Liver (tissue), 9 donors: ENCODE results near the gene LNX2. TPM values are rescaled to one million over a fixed set of nuclear protein-coding genes. Genes with fewer than 3 reads are reported as not detected.

Source experiments
- DNase-seq: peaks from one replicate; pipeline ENCODE4 v3.0.0-alpha.2; 2017; ENCODE audit warnings: low spot score
- H3K27ac ChIP-seq, 2 donors: one replicate each; pipeline ENCODE4 v1.7.0; 2013; ENCODE audit warnings: inconsistent platforms in 2 of 2, low read length in 2 of 2, control low read depth in 1 of 2, low read depth in 1 of 2, mild to moderate bottlenecking in 1 of 2
- H3K27me3 ChIP-seq, 4 donors: one replicate each; pipeline versions ENCODE4 v1.6.1 to v1.7.0; 2013; ENCODE audit warnings: low read length in 3 of 4, inconsistent platforms in 1 of 4, mild to moderate bottlenecking in 1 of 4, moderate library complexity in 1 of 4; ENCODE audit not compliant: control insufficient read depth in 4 of 4, insufficient read depth in 4 of 4
- H3K36me3 ChIP-seq, 4 donors: one replicate each; pipeline versions ENCODE4 v1.6.1 to v1.7.0; 2013; ENCODE audit warnings: low read length in 3 of 4, mild to moderate bottlenecking in 3 of 4, low read depth in 1 of 4, moderate library complexity in 1 of 4; ENCODE audit not compliant: control insufficient read depth in 4 of 4, insufficient read depth in 3 of 4
- H3K4me1 ChIP-seq, 4 donors: one replicate each; pipeline versions ENCODE4 v1.6.1 to v1.7.0; 2013; ENCODE audit warnings: low read length in 3 of 4, mild to moderate bottlenecking in 3 of 4, moderate library complexity in 1 of 4; ENCODE audit not compliant: control insufficient read depth in 4 of 4, insufficient read depth in 4 of 4
- H3K4me3 ChIP-seq, 3 donors: one replicate each; pipeline versions ENCODE4 v1.6.1 to v1.7.0; 2013; ENCODE audit warnings: low read length in 3 of 3, control low read depth in 1 of 3, low read depth in 1 of 3, mild to moderate bottlenecking in 1 of 3
- H3K9ac ChIP-seq, 2 donors: one replicate each; pipeline ENCODE4 v1.7.0; 2013; ENCODE audit warnings: low read length in 2 of 2, mild to moderate bottlenecking in 2 of 2, moderate library complexity in 2 of 2, control low read depth in 1 of 2, low read depth in 1 of 2
- H3K9me3 ChIP-seq, 4 donors: one replicate each; pipeline versions ENCODE4 v1.6.1 to v1.7.0; 2013; ENCODE audit warnings: low read length in 3 of 4; ENCODE audit not compliant: control insufficient read depth in 4 of 4
- FOXA1 ChIP-seq: IDR thresholded peaks from 2 replicates; pipeline ENCODE4 v1.6.1; 2016; ENCODE audit warnings: antibody characterized with exemption
- FOXA2 ChIP-seq: IDR thresholded peaks from 2 replicates; pipeline ENCODE4 v1.6.1; 2016; ENCODE audit warnings: antibody characterized with exemption
- GABPA ChIP-seq, 2 donors: IDR thresholded peaks in 1 of 2; conservative IDR thresholded peaks in 1 of 2; 2 replicates each; pipeline ENCODE4 v1.6.1; 2016; ENCODE audit warnings: antibody characterized with exemption in 2 of 2, mild to moderate bottlenecking in 1 of 2, moderate library complexity in 1 of 2
- HNF4A ChIP-seq, 2 donors: conservative IDR thresholded peaks; 2 replicates each; pipeline ENCODE4 v1.6.1; 2016; ENCODE audit warnings: antibody characterized with exemption in 2 of 2, mild to moderate bottlenecking in 2 of 2
- JUND ChIP-seq, 2 donors: IDR thresholded peaks; 2 replicates each; pipeline ENCODE4 v1.6.1; 2016; ENCODE audit warnings: antibody characterized with exemption in 2 of 2
- NR2F2 ChIP-seq: IDR thresholded peaks from 2 replicates; pipeline ENCODE4 v1.6.1; 2016; ENCODE audit warnings: antibody characterized with exemption
- RXRA ChIP-seq, 2 donors: IDR thresholded peaks; 2 replicates each; pipeline ENCODE4 v1.6.1; 2017 to 2018; ENCODE audit warnings: antibody characterized with exemption in 2 of 2, mild to moderate bottlenecking in 1 of 2
- SP1 ChIP-seq: IDR thresholded peaks from 2 replicates; pipeline ENCODE4 v1.6.1; 2018; ENCODE audit warnings: antibody characterized with exemption, mild to moderate bottlenecking
- YY1 ChIP-seq: IDR thresholded peaks from 2 replicates; pipeline ENCODE4 v1.6.1; 2016; ENCODE audit warnings: antibody characterized with exemption, mild to moderate bottlenecking
- WGBS: extraction: QIAGEN DNeasy Blood & Tissue Kit; methylation state at CpG from one replicate; pipeline ENCODE4 v1.1.7; 2013; 5-methylcytosine and 5-hydroxymethylcytosine counted together
- polyA plus RNA-seq, 2 donors: library from polyadenylated mRNA; stranded (reverse) in 1 of 2; unstranded in 1 of 2; fragments of 200-250 nt in 1 of 2; fragments of >200 nt in 1 of 2; fragmentation: Nextera tagmentation in 1 of 2; extraction: Ambion mirVana in 1 of 2; gene quantifications; one replicate each; pipeline versions ENCODE4 v1.2.1 to v1.2.3, GENCODE V29; 2013 to 2015
- total RNA-seq, 2 donors: library from RNA; depleted of rRNA; stranded (reverse); fragments of >200 nt; gene quantifications; one replicate each; pipeline ENCODE4 v1.2.3, GENCODE V29; 2014
- TF ChIP-seq, protein P1 (sequence below): IDR thresholded peaks from 2 replicates; pipeline ENCODE4 v1.6.1; 2016; ENCODE audit warnings: antibody characterized with exemption
- TF ChIP-seq, protein P2 (sequence below): IDR thresholded peaks from 2 replicates; pipeline ENCODE4 v1.6.1; 2016; ENCODE audit warnings: antibody characterized with exemption, mild to moderate bottlenecking
- TF ChIP-seq, protein P3 (sequence below): IDR thresholded peaks from 2 replicates; pipeline ENCODE4 v1.6.1; 2016; ENCODE audit warnings: antibody characterized with exemption
- TF ChIP-seq, protein P4 (sequence below): fragments of 150-350 bp; IDR thresholded peaks from 2 replicates; pipeline ENCODE4 v1.5.1; 2017; ENCODE audit warnings: improper control_type of control experiment, low read depth, low read length; ENCODE audit not compliant: missing input control
- donor health status: healthy.
- donor health status: healthy.
- donor health status: healthy.
- donor health status: healthy.
- donor health status: healthy.

Gene LNX2
- total and polyA plus RNA-seq, 4 donors, result 6.2 to 25.9 (median 13.3) TPM

DNA sequence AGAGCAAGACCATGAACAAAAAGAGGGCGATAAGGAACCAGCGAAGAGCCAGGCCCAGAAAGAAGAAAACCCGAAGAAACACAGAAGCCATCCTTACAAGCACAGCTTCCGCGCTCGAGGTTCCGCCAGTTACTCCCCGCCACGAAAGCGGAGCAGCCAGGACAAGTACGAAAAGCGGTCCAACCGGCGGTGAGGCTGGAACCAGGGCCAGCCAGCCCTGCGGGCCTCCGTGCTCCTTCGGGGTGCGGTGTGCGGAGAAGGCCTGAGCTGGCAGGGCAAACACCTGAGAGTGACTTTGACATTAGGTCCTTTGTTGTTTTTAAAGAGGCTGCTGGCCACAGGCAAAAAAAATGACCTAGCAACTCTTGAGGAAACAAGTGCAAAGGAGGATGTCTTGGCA is 45.4 kb upstream of the LNX2 start:
- Histone ChIP-seq H3K27me3 (no peaks in the 10 kb centered on the region), H3K27ac (no peak overlapping the region), H3K9ac (no peak overlapping the region), H3K4me3 (no peak overlapping the region), H3K4me1 (peaks cover 0 to 10% (median 6%) of the 10 kb centered on the region in 4 donors), H3K36me3 (peaks cover 2 to 3% (median 3%) of the 10 kb centered on the region in 4 donors), H3K9me3 (no peaks in the 10 kb centered on the region)
- WGBS, result 87% methylated on average over 19 of the region's 19 CpGs
- TF ChIP-seq, protein P1, sequence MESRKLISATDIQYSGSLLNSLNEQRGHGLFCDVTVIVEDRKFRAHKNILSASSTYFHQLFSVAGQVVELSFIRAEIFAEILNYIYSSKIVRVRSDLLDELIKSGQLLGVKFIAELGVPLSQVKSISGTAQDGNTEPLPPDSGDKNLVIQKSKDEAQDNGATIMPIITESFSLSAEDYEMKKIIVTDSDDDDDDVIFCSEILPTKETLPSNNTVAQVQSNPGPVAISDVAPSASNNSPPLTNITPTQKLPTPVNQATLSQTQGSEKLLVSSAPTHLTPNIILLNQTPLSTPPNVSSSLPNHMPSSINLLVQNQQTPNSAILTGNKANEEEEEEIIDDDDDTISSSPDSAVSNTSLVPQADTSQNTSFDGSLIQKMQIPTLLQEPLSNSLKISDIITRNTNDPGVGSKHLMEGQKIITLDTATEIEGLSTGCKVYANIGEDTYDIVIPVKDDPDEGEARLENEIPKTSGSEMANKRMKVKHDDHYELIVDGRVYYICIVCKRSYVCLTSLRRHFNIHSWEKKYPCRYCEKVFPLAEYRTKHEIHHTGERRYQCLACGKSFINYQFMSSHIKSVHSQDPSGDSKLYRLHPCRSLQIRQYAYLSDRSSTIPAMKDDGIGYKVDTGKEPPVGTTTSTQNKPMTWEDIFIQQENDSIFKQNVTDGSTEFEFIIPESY, result no peak
- TF ChIP-seq, protein P2, sequence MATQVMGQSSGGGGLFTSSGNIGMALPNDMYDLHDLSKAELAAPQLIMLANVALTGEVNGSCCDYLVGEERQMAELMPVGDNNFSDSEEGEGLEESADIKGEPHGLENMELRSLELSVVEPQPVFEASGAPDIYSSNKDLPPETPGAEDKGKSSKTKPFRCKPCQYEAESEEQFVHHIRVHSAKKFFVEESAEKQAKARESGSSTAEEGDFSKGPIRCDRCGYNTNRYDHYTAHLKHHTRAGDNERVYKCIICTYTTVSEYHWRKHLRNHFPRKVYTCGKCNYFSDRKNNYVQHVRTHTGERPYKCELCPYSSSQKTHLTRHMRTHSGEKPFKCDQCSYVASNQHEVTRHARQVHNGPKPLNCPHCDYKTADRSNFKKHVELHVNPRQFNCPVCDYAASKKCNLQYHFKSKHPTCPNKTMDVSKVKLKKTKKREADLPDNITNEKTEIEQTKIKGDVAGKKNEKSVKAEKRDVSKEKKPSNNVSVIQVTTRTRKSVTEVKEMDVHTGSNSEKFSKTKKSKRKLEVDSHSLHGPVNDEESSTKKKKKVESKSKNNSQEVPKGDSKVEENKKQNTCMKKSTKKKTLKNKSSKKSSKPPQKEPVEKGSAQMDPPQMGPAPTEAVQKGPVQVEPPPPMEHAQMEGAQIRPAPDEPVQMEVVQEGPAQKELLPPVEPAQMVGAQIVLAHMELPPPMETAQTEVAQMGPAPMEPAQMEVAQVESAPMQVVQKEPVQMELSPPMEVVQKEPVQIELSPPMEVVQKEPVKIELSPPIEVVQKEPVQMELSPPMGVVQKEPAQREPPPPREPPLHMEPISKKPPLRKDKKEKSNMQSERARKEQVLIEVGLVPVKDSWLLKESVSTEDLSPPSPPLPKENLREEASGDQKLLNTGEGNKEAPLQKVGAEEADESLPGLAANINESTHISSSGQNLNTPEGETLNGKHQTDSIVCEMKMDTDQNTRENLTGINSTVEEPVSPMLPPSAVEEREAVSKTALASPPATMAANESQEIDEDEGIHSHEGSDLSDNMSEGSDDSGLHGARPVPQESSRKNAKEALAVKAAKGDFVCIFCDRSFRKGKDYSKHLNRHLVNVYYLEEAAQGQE, result no peak
- TF ChIP-seq FOXA1, result no peak
- TF ChIP-seq FOXA2, result no peak
- no peak for TF ChIP-seq RXRA (IDR thresholded peaks at IDR 0.05)
- TF ChIP-seq, protein P3, sequence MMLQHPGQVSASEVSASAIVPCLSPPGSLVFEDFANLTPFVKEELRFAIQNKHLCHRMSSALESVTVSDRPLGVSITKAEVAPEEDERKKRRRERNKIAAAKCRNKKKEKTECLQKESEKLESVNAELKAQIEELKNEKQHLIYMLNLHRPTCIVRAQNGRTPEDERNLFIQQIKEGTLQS, result no peak
- DNase-seq, result no peak

DNA sequence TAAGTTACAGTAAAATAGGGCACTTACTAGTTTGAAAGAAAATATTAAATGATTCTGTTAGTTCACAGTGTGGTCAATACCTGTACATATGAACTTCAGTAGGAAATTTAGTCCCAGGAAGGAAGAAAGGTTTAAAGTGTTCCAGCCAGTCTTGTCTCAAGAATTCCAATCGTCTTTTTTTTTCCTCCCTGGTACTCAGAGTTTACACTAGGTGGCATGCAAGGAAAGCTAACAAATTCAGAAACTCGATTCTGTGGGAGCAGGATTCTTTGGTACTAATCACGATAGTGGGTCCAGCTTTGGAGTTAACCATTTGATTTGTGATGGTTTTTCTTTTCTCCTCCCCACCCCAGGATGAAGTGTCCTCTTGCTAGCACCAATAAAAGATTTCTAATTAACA is 45.0 kb upstream of the LNX2 start:
- WGBS, result 72% methylated on average over 3 of the region's 3 CpGs
- DNase-seq, result no peak
- Histone ChIP-seq H3K4me3 (no peak overlapping the region), H3K9ac (no peak overlapping the region), H3K27me3 (no peaks in the 10 kb centered on the region), H3K4me1 (peaks cover 0 to 10% (median 6%) of the 10 kb centered on the region in 4 donors), H3K9me3 (no peaks in the 10 kb centered on the region), H3K36me3 (peaks cover 2 to 3% (median 3%) of the 10 kb centered on the region in 4 donors), H3K27ac (no peak overlapping the region)
- TF ChIP-seq GABPA (IDR thresholded peaks at IDR 0.05 in 1 of 2, conservative IDR thresholded peaks at IDR 0.05 in 1 of 2) (no peak), HNF4A (conservative IDR thresholded peaks at IDR 0.05) (no peak), NR2F2 (no peak), SP1 (no peak), FOXA2 (no peak), YY1 (no peak), JUND (IDR thresholded peaks at IDR 0.05) (no peak), FOXA1 (no peak)
- TF ChIP-seq, protein P1, result no peak
- TF ChIP-seq, protein P2, result no peak
- TF ChIP-seq, protein P4, sequence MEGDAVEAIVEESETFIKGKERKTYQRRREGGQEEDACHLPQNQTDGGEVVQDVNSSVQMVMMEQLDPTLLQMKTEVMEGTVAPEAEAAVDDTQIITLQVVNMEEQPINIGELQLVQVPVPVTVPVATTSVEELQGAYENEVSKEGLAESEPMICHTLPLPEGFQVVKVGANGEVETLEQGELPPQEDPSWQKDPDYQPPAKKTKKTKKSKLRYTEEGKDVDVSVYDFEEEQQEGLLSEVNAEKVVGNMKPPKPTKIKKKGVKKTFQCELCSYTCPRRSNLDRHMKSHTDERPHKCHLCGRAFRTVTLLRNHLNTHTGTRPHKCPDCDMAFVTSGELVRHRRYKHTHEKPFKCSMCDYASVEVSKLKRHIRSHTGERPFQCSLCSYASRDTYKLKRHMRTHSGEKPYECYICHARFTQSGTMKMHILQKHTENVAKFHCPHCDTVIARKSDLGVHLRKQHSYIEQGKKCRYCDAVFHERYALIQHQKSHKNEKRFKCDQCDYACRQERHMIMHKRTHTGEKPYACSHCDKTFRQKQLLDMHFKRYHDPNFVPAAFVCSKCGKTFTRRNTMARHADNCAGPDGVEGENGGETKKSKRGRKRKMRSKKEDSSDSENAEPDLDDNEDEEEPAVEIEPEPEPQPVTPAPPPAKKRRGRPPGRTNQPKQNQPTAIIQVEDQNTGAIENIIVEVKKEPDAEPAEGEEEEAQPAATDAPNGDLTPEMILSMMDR, result no peak
